ENCODE data around the gene ERFE. TPM values are rescaled to one million over a fixed set of nuclear protein-coding genes. Genes with fewer than 3 reads are reported as not detected.

ERFE gene
- polyA plus RNA-seq, 1 donor from 2014 or later: not detected

DNA sequence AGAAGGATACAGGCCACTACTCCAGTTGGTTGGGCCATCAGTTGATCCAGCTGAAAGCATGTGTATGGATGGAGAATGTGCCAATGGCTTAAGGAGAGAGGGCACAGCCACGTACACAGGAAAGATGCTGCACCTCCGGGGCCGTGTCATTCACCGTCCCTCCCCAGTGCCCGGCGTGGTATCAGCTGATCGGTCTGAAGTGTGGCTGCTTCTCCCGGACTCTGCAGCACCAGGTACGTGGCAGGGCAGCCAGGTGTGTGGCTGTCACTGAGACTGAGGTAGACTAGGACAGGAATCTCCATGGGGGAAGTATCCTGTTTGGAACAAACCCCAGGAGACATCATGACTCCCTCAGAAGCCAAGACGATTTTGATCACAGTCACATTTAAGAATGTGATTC is 4.2 kb upstream of the ERFE start:
- Histone ChIP-seq H3K36me3 (ENCODE audit: insufficient read depth, low read length) (no peaks in the 10 kb centered on the region), H3K9ac (ENCODE audit: low read length) (no peak overlapping the region), H3K27me3 (ENCODE audit: insufficient read depth, low read depth, low read length) (peaks cover 10% of the 10 kb centered on the region), H3K4me3 (ENCODE audit: low read length) (no peak overlapping the region), H3K79me2 (replicated peaks; ENCODE audit: insufficient read depth, low read length) (no peaks in the 10 kb centered on the region), H2AFZ (ENCODE audit: low read depth, low read length) (no peak overlapping the region), H3K9me3 (ENCODE audit: low read length) (no peaks in the 10 kb centered on the region), H3K27ac (ENCODE audit: low read length) (no peak overlapping the region), H3K9me2 (ENCODE audit: insufficient read depth, low read length) (no peaks in the 10 kb centered on the region), H3F3A (ENCODE audit: insufficient read depth, low read length, poor library complexity, severe bottlenecking) (no peaks in the 10 kb centered on the region), H3K4me2 (ENCODE audit: low read length) (no peak overlapping the region), H4K20me1 (ENCODE audit: insufficient read depth) (no peaks in the 10 kb centered on the region)
- no peak for TF ChIP-seq EP300 (conservative IDR thresholded peaks at IDR 0.05; ENCODE audit: poor library complexity, severe bottlenecking)
- no peak for TF ChIP-seq REST (IDR thresholded peaks at IDR 0.05; ENCODE audit: borderline replicate concordance)
- TF ChIP-seq MXI1 (conservative IDR thresholded peaks at IDR 0.05; ENCODE audit: poor library complexity, severe bottlenecking): no peak
- no peak for TF ChIP-seq RAD21 (conservative IDR thresholded peaks at IDR 0.05)
- no peak for TF ChIP-seq TAF1 (IDR thresholded peaks at IDR 0.05; ENCODE audit: low read depth)
- TF ChIP-seq EZH2 (IDR thresholded peaks at IDR 0.05; ENCODE audit: borderline replicate concordance, insufficient read depth, low read length, poor library complexity, severe bottlenecking): no peak
- TF ChIP-seq POLR2AphosphoS5 (IDR thresholded peaks at IDR 0.05): no peak
- TF ChIP-seq, protein P1, sequence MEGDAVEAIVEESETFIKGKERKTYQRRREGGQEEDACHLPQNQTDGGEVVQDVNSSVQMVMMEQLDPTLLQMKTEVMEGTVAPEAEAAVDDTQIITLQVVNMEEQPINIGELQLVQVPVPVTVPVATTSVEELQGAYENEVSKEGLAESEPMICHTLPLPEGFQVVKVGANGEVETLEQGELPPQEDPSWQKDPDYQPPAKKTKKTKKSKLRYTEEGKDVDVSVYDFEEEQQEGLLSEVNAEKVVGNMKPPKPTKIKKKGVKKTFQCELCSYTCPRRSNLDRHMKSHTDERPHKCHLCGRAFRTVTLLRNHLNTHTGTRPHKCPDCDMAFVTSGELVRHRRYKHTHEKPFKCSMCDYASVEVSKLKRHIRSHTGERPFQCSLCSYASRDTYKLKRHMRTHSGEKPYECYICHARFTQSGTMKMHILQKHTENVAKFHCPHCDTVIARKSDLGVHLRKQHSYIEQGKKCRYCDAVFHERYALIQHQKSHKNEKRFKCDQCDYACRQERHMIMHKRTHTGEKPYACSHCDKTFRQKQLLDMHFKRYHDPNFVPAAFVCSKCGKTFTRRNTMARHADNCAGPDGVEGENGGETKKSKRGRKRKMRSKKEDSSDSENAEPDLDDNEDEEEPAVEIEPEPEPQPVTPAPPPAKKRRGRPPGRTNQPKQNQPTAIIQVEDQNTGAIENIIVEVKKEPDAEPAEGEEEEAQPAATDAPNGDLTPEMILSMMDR (IDR thresholded peaks at IDR 0.05; ENCODE audit: poor library complexity, severe bottlenecking): no peak
- no peak for TF ChIP-seq SMC3 (conservative IDR thresholded peaks at IDR 0.05; ENCODE audit: poor library complexity)

GRCh38 chr2:238155051-238155760 is 3.6 kb upstream of the ERFE start:
- no peak overlapping the region for H3K27ac ChIP-seq (ENCODE audit: low read length)
- H3K9me2 ChIP-seq (ENCODE audit: insufficient read depth, low read length): no peaks in the 10 kb centered on the region
- H3K79me2 ChIP-seq (replicated peaks; ENCODE audit: insufficient read depth, low read length): no peaks in the 10 kb centered on the region
- H3K36me3 ChIP-seq (ENCODE audit: insufficient read depth, low read length): no peaks in the 10 kb centered on the region
- H3K4me3 ChIP-seq (ENCODE audit: low read length): no peak overlapping the region
- TF ChIP-seq EZH2 (IDR thresholded peaks at IDR 0.05; ENCODE audit: borderline replicate concordance, insufficient read depth, low read length, poor library complexity, severe bottlenecking) (no peak), REST (IDR thresholded peaks at IDR 0.05; ENCODE audit: borderline replicate concordance) (no peak), TAF1 (IDR thresholded peaks at IDR 0.05; ENCODE audit: low read depth) (no peak), POLR2AphosphoS5 (IDR thresholded peaks at IDR 0.05) (no peak), MXI1 (conservative IDR thresholded peaks at IDR 0.05; ENCODE audit: poor library complexity, severe bottlenecking) (no peak), RAD21 (conservative IDR thresholded peaks at IDR 0.05) (no peak), EP300 (conservative IDR thresholded peaks at IDR 0.05; ENCODE audit: poor library complexity, severe bottlenecking) (no peak), SMC3 (conservative IDR thresholded peaks at IDR 0.05; ENCODE audit: poor library complexity) (no peak)
- TF ChIP-seq, protein P1 (IDR thresholded peaks at IDR 0.05; ENCODE audit: poor library complexity, severe bottlenecking): no peak
- H3K27me3 ChIP-seq (ENCODE audit: insufficient read depth, low read depth, low read length): peaks cover 17% of the 10 kb centered on the region
- no peaks in the 10 kb centered on the region for H3K9me3 ChIP-seq (ENCODE audit: low read length)
- no peak overlapping the region for H3K4me2 ChIP-seq (ENCODE audit: low read length)
- H3K9ac ChIP-seq (ENCODE audit: low read length): no peak overlapping the region
- H2AFZ ChIP-seq (ENCODE audit: low read depth, low read length): no peak overlapping the region
- H4K20me1 ChIP-seq (ENCODE audit: insufficient read depth): no peaks in the 10 kb centered on the region
- no peaks in the 10 kb centered on the region for H3F3A ChIP-seq (ENCODE audit: insufficient read depth, low read length, poor library complexity, severe bottlenecking)

Data from neural cell (in vitro differentiated cells).